GM12875 (cell line): ENCODE measurements around the gene FIBP.

Experiments
- H3K4me3 ChIP-seq: one replicate; pipeline ENCODE4 v1.5.1; 2011; ENCODE audit warnings: low read depth, low read length, control low read depth
- CTCF ChIP-seq: IDR thresholded peaks from 2 replicates; pipeline ENCODE4 v1.5.1; 2011; ENCODE audit warnings: low read depth, mild to moderate bottlenecking, control low read depth, inconsistent platforms, low read length, moderate library complexity, borderline replicate concordance; ENCODE audit not compliant: insufficient read depth

The FIBP gene

DNA sequence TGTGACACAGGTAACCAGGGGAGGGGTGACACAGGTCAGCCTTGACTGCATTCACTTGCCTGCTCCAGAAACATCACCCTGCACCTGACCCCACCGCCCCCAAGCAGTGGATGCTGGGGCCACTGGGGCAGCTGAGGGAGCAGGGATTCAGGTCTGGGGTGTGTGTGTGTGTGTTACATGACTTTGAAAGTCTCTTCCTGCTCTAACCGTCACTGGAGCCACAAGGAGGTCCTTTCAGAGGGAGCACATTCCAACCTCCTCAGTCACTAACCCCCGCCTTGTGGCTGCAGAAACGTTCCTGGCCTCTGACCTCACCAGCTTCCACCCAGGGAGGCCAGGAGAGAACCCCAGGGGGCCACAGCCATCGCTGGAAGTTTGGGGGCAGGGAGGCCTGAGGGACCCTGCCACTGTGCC, 14.8 kb upstream of the FIBP start:
- no peak overlapping the region for H3K4me3 ChIP-seq
- no peak for TF ChIP-seq CTCF

DNA sequence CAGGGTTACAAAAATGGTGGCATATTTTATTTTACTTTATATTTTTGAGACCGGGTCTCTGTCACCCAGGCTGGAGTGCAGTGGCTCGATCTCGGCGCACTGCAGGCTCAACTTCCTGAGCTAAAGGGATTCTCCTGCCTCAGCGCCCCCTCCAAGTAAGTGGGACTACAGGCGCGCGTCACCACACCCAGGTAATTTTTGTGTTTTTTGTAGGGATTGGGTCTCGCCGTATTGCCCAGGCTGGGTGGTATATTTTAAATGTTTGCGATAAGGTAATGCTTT, 12.6 kb upstream of the FIBP start:
- no peak overlapping the region for H3K4me3 ChIP-seq
- no peak for TF ChIP-seq CTCF

DNA sequence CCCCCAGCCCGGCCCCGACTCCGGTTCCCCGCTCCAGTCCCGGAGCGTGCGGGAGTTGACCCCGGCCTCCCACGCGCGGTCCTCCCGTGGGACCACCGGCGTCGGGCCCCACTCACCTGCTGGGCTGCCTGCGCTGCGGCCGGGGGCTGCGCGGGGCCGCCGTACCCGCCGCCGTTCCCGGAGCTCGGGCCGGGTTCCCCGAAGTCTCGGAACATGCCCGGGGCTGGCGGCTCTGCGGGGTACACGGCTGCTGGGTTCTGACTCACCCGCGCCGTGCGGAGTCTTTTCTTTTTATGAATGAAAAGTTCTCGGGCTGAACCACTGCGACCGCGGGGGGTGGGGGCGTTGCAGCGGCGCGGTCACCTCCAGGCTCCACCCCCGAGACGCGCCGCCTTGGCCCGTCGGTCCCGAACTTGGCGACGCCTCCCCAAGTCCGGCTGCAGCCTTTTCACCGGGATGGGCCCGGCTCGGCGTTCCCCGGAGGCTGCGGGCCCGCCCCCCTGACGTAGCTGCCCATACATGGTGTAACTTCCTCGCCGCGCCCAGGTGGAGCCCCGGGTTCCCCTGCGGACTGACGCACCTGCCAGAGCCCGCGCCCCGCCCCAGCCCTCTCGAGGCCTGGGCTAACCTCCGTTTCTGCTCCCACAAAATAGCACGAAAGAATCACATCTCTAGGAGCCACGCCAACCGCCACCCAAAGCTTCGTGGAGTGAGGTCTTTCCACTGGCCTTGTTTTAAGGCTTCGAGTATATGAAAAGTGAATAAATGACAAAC, 12.0 kb upstream of the FIBP start, which contains the start of gene FOSL1:
TSS of gene FOSL1 (minus strand) at position 264 of the 774 bp plus-strand sequence. CDS start at position 215, 49 bp downstream.
- no peak for TF ChIP-seq CTCF

DNA sequence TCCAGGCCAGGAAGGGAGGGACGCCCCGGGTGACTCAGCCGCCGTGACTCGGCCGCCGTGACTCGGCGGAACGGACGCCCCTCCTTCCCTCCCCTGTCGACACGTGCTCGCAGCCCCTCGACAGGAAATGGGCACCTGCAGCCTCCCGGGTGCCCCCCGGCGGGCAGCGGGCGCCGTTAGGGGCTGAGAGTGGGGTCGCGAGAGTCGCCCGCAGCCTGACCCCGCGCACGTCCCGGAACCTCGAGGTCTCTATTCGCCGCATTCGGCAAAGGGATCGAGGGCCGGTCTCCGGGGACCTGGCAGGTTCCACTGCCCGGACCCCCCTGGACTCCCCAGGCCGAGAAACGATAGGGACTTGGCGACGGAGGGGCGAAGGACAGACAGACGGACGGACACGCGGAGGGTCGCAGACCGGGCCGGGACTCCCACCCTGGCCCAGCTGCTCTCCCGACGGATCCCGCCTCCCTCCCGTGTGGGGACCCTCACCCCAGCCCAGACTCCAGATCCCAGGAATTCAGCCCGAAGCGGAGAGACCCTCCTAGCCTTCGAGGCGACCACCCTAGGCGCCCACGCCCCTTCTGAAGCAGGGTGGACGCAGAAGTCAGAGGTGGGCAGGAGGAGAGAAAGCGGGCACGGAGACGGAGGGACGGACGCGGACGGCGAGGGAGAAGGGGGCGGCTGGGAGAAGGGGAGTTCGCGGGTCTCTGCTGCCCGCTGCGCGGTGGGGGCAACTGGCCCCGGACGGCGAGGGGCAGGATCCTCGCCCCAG, 11.3 kb upstream of the FIBP start:
- no peak for TF ChIP-seq CTCF
- H3K4me3 ChIP-seq: peak overlapping the region; percentile 53

More for the DNA sequence above, 12.0 kb upstream of the FIBP start, which contains the start of gene FOSL1:
- peak within 1 kb of the TSS; percentile 53 for H3K4me3 ChIP-seq

GRCh38 chr11:65898656-65899355, 10.5 kb upstream of the FIBP start:
- H3K4me3 ChIP-seq: peak overlapping the region; percentile 53
- no peak for TF ChIP-seq CTCF

DNA sequence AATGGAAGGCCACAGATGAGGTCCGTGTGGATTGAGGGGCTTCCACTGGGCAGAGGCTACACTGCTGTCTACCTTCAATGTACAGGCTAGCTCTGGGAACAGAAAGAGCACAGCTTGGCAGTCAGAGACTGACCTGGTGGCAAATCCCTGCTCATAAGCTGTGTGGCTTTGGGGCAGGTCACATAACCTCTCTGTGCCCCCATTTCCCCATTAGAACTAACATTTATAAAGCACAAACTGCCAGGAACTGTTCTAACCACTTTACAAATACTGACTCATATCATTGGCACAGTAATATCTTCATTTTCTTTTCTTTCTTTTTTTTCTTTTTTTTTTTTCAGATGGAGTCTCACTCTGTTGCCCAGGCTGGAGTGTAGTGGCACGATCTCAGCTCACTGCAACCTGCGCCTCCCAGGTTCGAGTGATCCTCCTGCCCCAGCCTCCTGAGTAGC, 8.8 kb upstream of the FIBP start:
- no peak overlapping the region for H3K4me3 ChIP-seq
- no peak for TF ChIP-seq CTCF
